K562 (cell line): ENCODE data around the gene PRDX2.

Source experiments
- BRF1 ChIP-seq: IDR thresholded peaks from 3 replicates; pipeline ENCODE4 v1.6.1; 2011; ENCODE audit warnings: borderline replicate concordance, mild to moderate bottlenecking; ENCODE audit not compliant: insufficient read length; ENCODE audit errors: extremely low read depth
- CBX2 ChIP-seq: fragments of 200-600 bp; sonication (generic); IDR thresholded peaks from one replicate; pipeline ENCODE4 v1.6.1; 2012; ENCODE audit warnings: mild to moderate bottlenecking, low read length, inconsistent platforms; ENCODE audit not compliant: insufficient read depth, poor library complexity, severe bottlenecking
- HMGN3 ChIP-seq: IDR thresholded peaks from 2 replicates; pipeline ENCODE4 v1.6.1; 2011; ENCODE audit warnings: borderline replicate concordance, low read depth, mild to moderate bottlenecking, mixed read lengths, low read length; ENCODE audit not compliant: insufficient read length; ENCODE audit errors: extremely low read depth
- MEIS2 ChIP-seq: fragments of 450-650 bp; IDR thresholded peaks from 2 replicates; pipeline ENCODE4 v1.6.1; 2014; ENCODE audit warnings: mild to moderate bottlenecking; ENCODE audit not compliant: partially characterized antibody
- STAT5A ChIP-seq: IDR thresholded peaks from 2 replicates; pipeline ENCODE4 v1.6.1; 2012; ENCODE audit warnings: low read length, inconsistent platforms, borderline replicate concordance
- U2AF2 ChIP-seq: fragments of 200-400 bp; formaldehyde crosslinking; optimal IDR thresholded peaks from 2 replicates; pipeline ENCODE3; 2017; ENCODE audit warnings: low read depth, mild to moderate bottlenecking, low read length
- ZNF274 ChIP-seq: IDR thresholded peaks from 2 replicates; pipeline ENCODE4 v1.6.1; 2011; ENCODE audit warnings: low read depth, mild to moderate bottlenecking, low read length, moderate library complexity, borderline replicate concordance
- TF ChIP-seq, protein P1 (sequence below), 3 experiments: IDR thresholded peaks in 2 of 3; conservative IDR thresholded peaks in 1 of 3; 2 replicates each; pipeline ENCODE4 v1.5.1; 2011 to 2012; ENCODE audit warnings: low read length in 3 of 3, mild to moderate bottlenecking in 3 of 3, control low read depth in 2 of 3, improper control_type of control experiment in 1 of 3, inconsistent platforms in 1 of 3, low read depth in 1 of 3, mixed read lengths in 1 of 3, moderate library complexity in 1 of 3; ENCODE audit not compliant: insufficient read depth in 2 of 3
- TF ChIP-seq, protein P2 (sequence below): fragments of 200-400 bp; formaldehyde crosslinking; IDR thresholded peaks from 2 replicates; pipeline ENCODE4 v1.6.1; 2017; ENCODE audit warnings: mild to moderate bottlenecking, low read depth, low read length, moderate library complexity

DNA sequence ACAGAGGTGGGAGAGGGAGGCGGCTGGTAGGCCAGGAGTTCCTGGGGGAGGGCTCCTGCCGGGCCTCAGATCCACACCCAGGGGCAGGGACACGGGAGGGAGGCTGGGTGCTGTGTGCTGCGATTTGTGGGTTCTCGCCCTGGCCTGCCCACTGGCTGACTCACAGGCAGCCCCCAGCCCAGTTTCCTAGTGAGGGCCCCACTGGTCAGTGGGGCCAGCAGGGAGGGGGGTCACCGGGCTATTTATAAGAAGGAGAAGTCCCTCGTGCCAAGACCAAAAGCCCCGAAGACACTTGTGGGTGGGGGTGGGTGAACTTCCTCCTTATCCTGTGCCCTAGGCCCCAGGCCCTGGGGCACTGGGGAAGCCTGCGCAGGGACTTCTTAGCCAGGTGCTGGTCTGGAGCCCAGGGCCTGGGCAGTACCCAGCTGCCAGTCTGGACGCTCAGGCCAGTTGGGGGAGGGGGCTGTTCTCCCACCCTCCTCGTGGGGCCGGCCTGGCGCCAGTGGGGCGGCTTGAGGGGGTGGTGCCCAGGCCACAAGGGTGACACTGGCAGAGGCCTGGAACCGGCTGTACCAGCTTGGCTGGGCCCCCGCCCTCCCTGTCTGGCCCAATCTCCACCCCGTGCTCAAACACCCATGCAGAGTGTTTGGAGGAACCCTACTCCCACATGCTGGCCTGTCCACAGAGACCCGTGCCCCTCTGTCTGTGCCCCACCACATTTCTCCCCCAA lies 15.3 kb downstream of the PRDX2 start:
- no peak for TF ChIP-seq CBX2
- TF ChIP-seq, protein P1, sequence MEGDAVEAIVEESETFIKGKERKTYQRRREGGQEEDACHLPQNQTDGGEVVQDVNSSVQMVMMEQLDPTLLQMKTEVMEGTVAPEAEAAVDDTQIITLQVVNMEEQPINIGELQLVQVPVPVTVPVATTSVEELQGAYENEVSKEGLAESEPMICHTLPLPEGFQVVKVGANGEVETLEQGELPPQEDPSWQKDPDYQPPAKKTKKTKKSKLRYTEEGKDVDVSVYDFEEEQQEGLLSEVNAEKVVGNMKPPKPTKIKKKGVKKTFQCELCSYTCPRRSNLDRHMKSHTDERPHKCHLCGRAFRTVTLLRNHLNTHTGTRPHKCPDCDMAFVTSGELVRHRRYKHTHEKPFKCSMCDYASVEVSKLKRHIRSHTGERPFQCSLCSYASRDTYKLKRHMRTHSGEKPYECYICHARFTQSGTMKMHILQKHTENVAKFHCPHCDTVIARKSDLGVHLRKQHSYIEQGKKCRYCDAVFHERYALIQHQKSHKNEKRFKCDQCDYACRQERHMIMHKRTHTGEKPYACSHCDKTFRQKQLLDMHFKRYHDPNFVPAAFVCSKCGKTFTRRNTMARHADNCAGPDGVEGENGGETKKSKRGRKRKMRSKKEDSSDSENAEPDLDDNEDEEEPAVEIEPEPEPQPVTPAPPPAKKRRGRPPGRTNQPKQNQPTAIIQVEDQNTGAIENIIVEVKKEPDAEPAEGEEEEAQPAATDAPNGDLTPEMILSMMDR (IDR thresholded peaks at IDR 0.05 in 2 of 3, conservative IDR thresholded peaks at IDR 0.05 in 1 of 3; ENCODE audit: insufficient read depth in 2 of 3, low read depth in 1 of 3, low read length in 3 of 3), result no peak
- TF ChIP-seq BRF1, result no peak
- TF ChIP-seq MEIS2, result no peak
- TF ChIP-seq, protein P2, sequence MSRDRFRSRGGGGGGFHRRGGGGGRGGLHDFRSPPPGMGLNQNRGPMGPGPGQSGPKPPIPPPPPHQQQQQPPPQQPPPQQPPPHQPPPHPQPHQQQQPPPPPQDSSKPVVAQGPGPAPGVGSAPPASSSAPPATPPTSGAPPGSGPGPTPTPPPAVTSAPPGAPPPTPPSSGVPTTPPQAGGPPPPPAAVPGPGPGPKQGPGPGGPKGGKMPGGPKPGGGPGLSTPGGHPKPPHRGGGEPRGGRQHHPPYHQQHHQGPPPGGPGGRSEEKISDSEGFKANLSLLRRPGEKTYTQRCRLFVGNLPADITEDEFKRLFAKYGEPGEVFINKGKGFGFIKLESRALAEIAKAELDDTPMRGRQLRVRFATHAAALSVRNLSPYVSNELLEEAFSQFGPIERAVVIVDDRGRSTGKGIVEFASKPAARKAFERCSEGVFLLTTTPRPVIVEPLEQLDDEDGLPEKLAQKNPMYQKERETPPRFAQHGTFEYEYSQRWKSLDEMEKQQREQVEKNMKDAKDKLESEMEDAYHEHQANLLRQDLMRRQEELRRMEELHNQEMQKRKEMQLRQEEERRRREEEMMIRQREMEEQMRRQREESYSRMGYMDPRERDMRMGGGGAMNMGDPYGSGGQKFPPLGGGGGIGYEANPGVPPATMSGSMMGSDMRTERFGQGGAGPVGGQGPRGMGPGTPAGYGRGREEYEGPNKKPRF, result no peak
- TF ChIP-seq ZNF274, result no peak
- TF ChIP-seq U2AF2, result no peak
- no peak for TF ChIP-seq STAT5A
- TF ChIP-seq HMGN3, result peak; percentile 8
